Aorta (tissue), 5 donors: Measurements from ENCODE around the gene SPG7. TPM values are rescaled to one million over a fixed set of nuclear protein-coding genes. Genes with fewer than 3 reads are reported as not detected.
A peak's percentile ranks its signal among the peaks of the same experiment; 100 is the strongest.
"Not testable (repeated sequence)": the region's sequence is repeated elsewhere in the genome, so short reads cannot be mapped to it uniquely, and the experiment has no call there.

ENCODE experiments used
- ATAC-seq: fragments of 200-7000 bp; cut with Tn5 transposase; one replicate; pipeline ENCODE4 v1.9.1; 2022; ENCODE audit warnings: moderate library complexity; ENCODE audit not compliant: low FRiP score
- DNase-seq, 2 donors: peaks; one replicate each; pipeline ENCODE4 v3.0.0-alpha.2; 2020
- H3K27ac ChIP-seq, 2 donors: one replicate each; pipeline ENCODE4 v1.5.1; 2013; ENCODE audit warnings: low read length in 2 of 2, mild to moderate bottlenecking in 2 of 2, moderate library complexity in 2 of 2, control low read depth in 1 of 2, inconsistent platforms in 1 of 2, low read depth in 1 of 2
- H3K27me3 ChIP-seq, 2 donors: one replicate each; pipeline ENCODE4 v1.6.1; 2013; ENCODE audit warnings: control low read depth in 1 of 2, low read length in 1 of 2, mild to moderate bottlenecking in 1 of 2, moderate library complexity in 1 of 2; ENCODE audit not compliant: insufficient read depth in 2 of 2, control insufficient read depth in 1 of 2
- H3K36me3 ChIP-seq, 2 donors: one replicate each; pipeline ENCODE4 v1.6.1; 2013; ENCODE audit warnings: control low read depth in 1 of 2, low read length in 1 of 2, mild to moderate bottlenecking in 1 of 2; ENCODE audit not compliant: insufficient read depth in 2 of 2, control insufficient read depth in 1 of 2
- H3K4me1 ChIP-seq, 2 donors: one replicate each; pipeline ENCODE4 v1.6.1; 2013; ENCODE audit warnings: low read length in 2 of 2, control low read depth in 1 of 2, mild to moderate bottlenecking in 1 of 2, moderate library complexity in 1 of 2; ENCODE audit not compliant: insufficient read depth in 2 of 2, control insufficient read depth in 1 of 2
- H3K4me3 ChIP-seq, 2 donors: one replicate each; pipeline ENCODE4 v1.5.1; 2013; ENCODE audit warnings: low read length in 2 of 2, control low read depth in 1 of 2, mild to moderate bottlenecking in 1 of 2
- H3K9me3 ChIP-seq: one replicate; pipeline ENCODE4 v1.6.1; 2013; ENCODE audit warnings: mild to moderate bottlenecking, low read length; ENCODE audit not compliant: control insufficient read depth
- WGBS, 2 donors: extraction: QIAGEN DNeasy Blood & Tissue Kit; methylation state at CpG; one replicate each; pipeline ENCODE4 v1.1.7; 2013; 5-methylcytosine and 5-hydroxymethylcytosine counted together
- intact Hi-C, 2 donors: fragments of 100-400 bp; cut with DNase I; formaldehyde crosslinking; loops; one replicate each; pipeline versions ENCODE4 v1.14.2 to v1.15.0; 2022
- long read RNA-seq, 2 donors: library from polyadenylated mRNA; unstranded; transcript quantifications; one replicate each; pipeline ENCODE4 v2.0.0, GENCODE V29; 2020 to 2021
- polyA plus RNA-seq, 2 donors: library from polyadenylated mRNA; stranded (reverse); fragments of 200-250 nt; gene quantifications; one replicate each; pipeline ENCODE4 v1.2.3, GENCODE V29; 2013
- total RNA-seq, 2 donors: library from RNA; stranded (reverse); fragmentation: NEBNext Ultra II Directional; extraction: Animal tissue kit (Norgen Biotek cat#: 25700); gene quantifications; one replicate each; pipeline ENCODE4 v1.2.1, GENCODE V29; 2021
- donor health status: healthy with polysubstance abuse.
- donor health status: Bipolar disorder and iron deficiency.
- donor health status: DM: no; HTN: no; CAD: no.
- donor health status: DM: no; HTN: no; CAD: no.
- donor health status: DM: yes; HTN: yes; CAD: no.

Gene SPG7
- total RNA-seq (100 to 1,000 TPM in 1 of 2 donors, 10 to 100 TPM in 1; 90.6 to 110 TPM), polyA plus RNA-seq (100 to 1,000 TPM in 1 of 2 donors, 10 to 100 TPM in 1; 28.4 to 171 TPM)
- long read RNA-seq, donor 1, full-length matches to known transcripts = 36 of 83 reads
- long read RNA-seq, donor 1, partial matches to known transcripts = 39 of 83 reads
- long read RNA-seq, donor 1, other reads (novel, unspliced or antisense) = 8 of 83 reads
- long read RNA-seq, donor 2, full-length matches to known transcripts = 34 of 61 reads
- long read RNA-seq, donor 2, partial matches to known transcripts = 15 of 61 reads
- long read RNA-seq, donor 2, other reads (novel, unspliced or antisense) = 12 of 61 reads

DNA sequence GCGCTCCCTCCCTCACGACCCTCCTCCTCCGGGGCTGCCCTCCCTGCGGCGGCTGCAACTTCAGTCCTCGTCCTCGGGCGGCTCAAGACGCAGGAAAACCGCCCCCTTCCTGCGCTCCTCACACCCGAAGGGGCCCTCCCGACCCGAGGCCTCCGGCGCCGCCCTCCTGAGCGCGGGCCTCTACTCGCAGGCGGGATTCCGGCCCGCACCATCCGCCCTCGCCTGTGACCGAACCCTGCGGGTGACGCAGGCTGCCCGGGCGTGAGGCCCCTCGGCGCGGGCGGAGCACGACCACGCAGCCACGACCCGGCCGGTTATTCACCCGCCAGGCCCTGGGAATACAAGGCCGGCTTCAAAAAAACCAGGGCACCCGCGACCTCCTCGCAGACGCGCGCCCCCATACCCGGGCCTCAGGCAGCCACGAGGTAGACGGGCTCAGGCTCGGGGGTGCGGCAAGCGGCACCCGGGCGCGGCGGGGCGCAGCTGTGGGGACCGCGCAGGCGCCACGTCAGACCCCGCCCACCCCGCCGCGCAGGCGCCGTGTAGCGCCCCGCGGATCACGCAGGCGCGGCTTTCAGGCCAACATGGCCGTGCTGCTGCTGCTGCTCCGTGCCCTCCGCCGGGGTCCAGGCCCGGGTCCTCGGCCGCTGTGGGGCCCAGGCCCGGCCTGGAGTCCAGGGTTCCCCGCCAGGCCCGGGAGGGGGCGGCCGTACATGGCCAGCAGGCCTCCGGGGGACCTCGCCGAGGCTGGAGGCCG lies at the start of gene SPG7:
Gene SPG7, plus strand, starts transcription at position 570 of the 757 bp plus-strand sequence. Its CDS starts 15 bp downstream, at position 585.
- Histone ChIP-seq H3K27me3 (no peaks in the 10 kb centered on the region), H3K27ac (peak within 1 kb of the TSS in 1 of 2 donors; percentile 60), H3K4me3 (peak within 1 kb of the TSS; percentile 92 to 96), H3K9me3 (no peaks in the 10 kb centered on the region), H3K36me3 (peaks cover 0 to 1% of the 10 kb centered on the region in 2 donors), H3K4me1 (no peaks in the 10 kb centered on the region)
- intact Hi-C loops = loop anchor here (5.0 kb wide), 1 partner anchor 176 kb away; no protein-coding TSS in a partner anchor
- peak; percentile 86 to 95 for DNase-seq
- ATAC-seq = peak; percentile 95
- 0 to 1% methylated on average over 53 to 90 of the region's 90 CpGs for WGBS, 2 donors

DNA sequence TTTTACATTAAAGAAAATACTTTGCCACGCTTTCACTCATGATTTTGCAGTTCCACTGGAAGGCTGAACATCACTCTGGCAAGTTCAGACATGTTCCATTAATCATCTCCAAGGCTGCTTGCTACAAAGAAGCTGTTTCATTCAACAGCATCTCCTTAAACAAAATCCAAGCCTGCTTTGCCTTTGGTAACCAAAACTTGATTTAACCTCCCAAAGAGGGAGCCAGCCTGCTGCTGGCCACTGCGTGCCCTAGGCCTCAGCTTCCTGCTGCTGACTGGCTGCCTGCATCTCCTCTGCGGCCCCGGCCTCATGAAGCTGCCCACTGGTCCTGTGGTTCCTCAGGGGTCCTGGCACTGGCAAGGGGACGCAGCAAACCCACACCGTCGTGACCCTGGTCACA lies 49.7 kb upstream of the SPG7 start:
- ATAC-seq = no peak

GRCh38 chr16:89458967-89459366 lies 49.2 kb upstream of the SPG7 start:
- no peak overlapping the region for H3K27ac ChIP-seq
- H3K27me3 ChIP-seq = no peaks in the 10 kb centered on the region
- intact Hi-C loops = no loop called here
- DNase-seq (no peak), ATAC-seq (no peak)
- WGBS, 2 donors = 75 to 83% methylated on average over 2 of the region's 2 CpGs
- peaks cover 0 to 3% of the 10 kb centered on the region in 2 donors for H3K4me1 ChIP-seq
- no peak overlapping the region for H3K4me3 ChIP-seq
- H3K9me3 ChIP-seq = no peaks in the 10 kb centered on the region
- no peaks in the 10 kb centered on the region for H3K36me3 ChIP-seq

More for the DNA sequence above, 49.7 kb upstream of the SPG7 start:
- H3K27ac ChIP-seq = no peak overlapping the region
- H3K27me3 ChIP-seq = no peaks in the 10 kb centered on the region
- H3K4me1 ChIP-seq = peaks cover 0 to 7% of the 10 kb centered on the region in 2 donors
- WGBS, 2 donors = 78 to 80% methylated on average over 7 of the region's 7 CpGs
- no peaks in the 10 kb centered on the region for H3K36me3 ChIP-seq
- DNase-seq = peak in 1 of 2 donors; percentile 12
- no peaks in the 10 kb centered on the region for H3K9me3 ChIP-seq
- intact Hi-C loops = no loop called here
- no peak overlapping the region for H3K4me3 ChIP-seq

DNA sequence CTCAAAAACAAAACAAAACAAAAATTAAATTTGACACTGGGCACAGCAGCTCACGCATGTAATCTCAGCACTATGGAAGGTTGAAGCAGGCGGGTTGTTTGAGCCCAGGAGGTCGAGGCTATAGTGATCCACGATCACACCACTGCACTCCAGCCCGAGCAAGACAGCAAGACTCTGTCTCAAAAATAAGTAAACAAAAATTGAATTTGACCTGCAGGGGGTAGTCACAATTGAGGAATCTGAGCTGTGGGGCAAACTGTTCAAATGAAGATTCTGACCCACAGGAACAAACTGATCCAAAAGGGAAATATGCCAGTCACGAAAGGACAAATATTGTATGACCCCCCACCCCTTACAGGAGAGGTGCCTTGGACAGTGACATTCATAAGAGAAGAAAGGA lies 47.6 kb upstream of the SPG7 start:
- no peak overlapping the region for H3K4me3 ChIP-seq
- ATAC-seq (no peak), DNase-seq (no peak)
- no peaks in the 10 kb centered on the region for H3K9me3 ChIP-seq
- H3K27ac ChIP-seq = no peak overlapping the region
- no peaks in the 10 kb centered on the region for H3K36me3 ChIP-seq
- WGBS, 2 donors = 83 to 86% methylated on average over 6 of the region's 6 CpGs
- intact Hi-C loops = no loop called here
- H3K27me3 ChIP-seq = no peaks in the 10 kb centered on the region
- H3K4me1 ChIP-seq = no peaks in the 10 kb centered on the region

GRCh38 chr16:89461890-89462289 lies 46.3 kb upstream of the SPG7 start:
- ATAC-seq, H3K36me3 ChIP-seq, H3K4me3 ChIP-seq, intact Hi-C loops, H3K4me1 ChIP-seq, H3K9me3 ChIP-seq, H3K27ac ChIP-seq, H3K27me3 ChIP-seq: not testable (repeated sequence)
- 79 to 81% methylated on average over 10 to 15 of the region's 15 CpGs for WGBS, 2 donors
- DNase-seq = peak in 1 of 2 donors; percentile 29

- H3K27ac ChIP-seq, H3K9me3 ChIP-seq, H3K27me3 ChIP-seq, H3K4me1 ChIP-seq, DNase-seq, H3K4me3 ChIP-seq, H3K36me3 ChIP-seq, ATAC-seq, intact Hi-C loops: not testable (repeated sequence)
- WGBS, 2 donors = 90 to 93% methylated on average over 12 to 30 of the region's 30 CpGs
Measured at GRCh38 chr16:89462639-89463038, 45.6 kb upstream of the SPG7 start.

GRCh38 chr16:89463312-89463711 lies 44.9 kb upstream of the SPG7 start:
- H3K9me3 ChIP-seq, DNase-seq, H3K36me3 ChIP-seq, H3K4me3 ChIP-seq, H3K27ac ChIP-seq, intact Hi-C loops, H3K27me3 ChIP-seq, ATAC-seq, H3K4me1 ChIP-seq: not testable (repeated sequence)
- WGBS, 2 donors = 68 to 87% methylated on average over 5 of the region's 5 CpGs

GRCh38 chr16:89466920-89467319 lies 41.3 kb upstream of the SPG7 start:
- ATAC-seq (no peak), DNase-seq (no peak)
- H3K4me3 ChIP-seq = no peak overlapping the region
- no peaks in the 10 kb centered on the region for H3K9me3 ChIP-seq
- H3K27me3 ChIP-seq = no peaks in the 10 kb centered on the region
- intact Hi-C loops = no loop called here
- no peak overlapping the region for H3K27ac ChIP-seq
- WGBS, 2 donors = 96 to 99% methylated on average over 5 of the region's 5 CpGs
- no peaks in the 10 kb centered on the region for H3K36me3 ChIP-seq
- peaks cover 0 to 2% of the 10 kb centered on the region in 2 donors for H3K4me1 ChIP-seq
